ENCODE measurements around the gene PCSK6. TPM values are rescaled to one million over a fixed set of nuclear protein-coding genes. Genes with fewer than 3 reads are reported as not detected.

The PCSK6 gene
- total RNA-seq, 2 experiments from 2014 or later = 0.28 TPM; not detected in 1

DNA sequence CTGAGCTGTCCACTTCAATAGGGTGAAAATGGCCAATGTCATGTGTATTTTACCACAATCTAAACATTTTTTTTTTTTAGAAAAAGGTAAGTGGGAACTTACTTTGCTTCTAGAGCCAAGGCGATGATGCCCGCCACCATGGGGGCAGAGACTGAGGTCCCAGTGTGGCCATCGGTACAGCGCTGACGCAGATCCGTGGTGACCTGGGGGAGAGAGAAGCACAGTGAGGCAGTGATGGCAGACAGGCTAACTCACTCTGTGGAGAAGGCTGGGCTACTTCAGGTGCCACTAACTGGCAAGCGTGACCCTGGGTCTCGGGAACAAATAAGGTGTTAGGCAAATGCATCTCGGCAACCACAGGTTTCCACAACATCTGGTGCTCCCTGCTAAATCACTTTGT, 100.1 kb downstream of the PCSK6 start:
- no peaks in the 10 kb centered on the region for H3K36me3 Mint-ChIP-seq (ENCODE audit: low read depth)
- H3K27ac Mint-ChIP-seq = no peak overlapping the region
- no peaks in the 10 kb centered on the region for H3K4me1 Mint-ChIP-seq (ENCODE audit: low read depth)
- no peak overlapping the region for H3K4me3 ChIP-seq (ENCODE audit: low read length)
- no peak overlapping the region for H3K4me3 Mint-ChIP-seq
- H3K4me1 ChIP-seq (ENCODE audit: insufficient read depth, low read length) = no peaks in the 10 kb centered on the region
- H3K9me3 Mint-ChIP-seq = no peaks in the 10 kb centered on the region
- ChIA-PET CTCF (no interaction called here), POLR2A (no interaction called here)
- DNase-seq (no peak), ATAC-seq (ENCODE audit: poor library complexity) (no peak)
- H3K27me3 Mint-ChIP-seq = peaks cover 21% of the 10 kb centered on the region
- no peak overlapping the region for H3K27ac ChIP-seq (ENCODE audit: low read depth in 1 of 2, low read length in 2 of 2)
- TF ChIP-seq, protein P1, sequence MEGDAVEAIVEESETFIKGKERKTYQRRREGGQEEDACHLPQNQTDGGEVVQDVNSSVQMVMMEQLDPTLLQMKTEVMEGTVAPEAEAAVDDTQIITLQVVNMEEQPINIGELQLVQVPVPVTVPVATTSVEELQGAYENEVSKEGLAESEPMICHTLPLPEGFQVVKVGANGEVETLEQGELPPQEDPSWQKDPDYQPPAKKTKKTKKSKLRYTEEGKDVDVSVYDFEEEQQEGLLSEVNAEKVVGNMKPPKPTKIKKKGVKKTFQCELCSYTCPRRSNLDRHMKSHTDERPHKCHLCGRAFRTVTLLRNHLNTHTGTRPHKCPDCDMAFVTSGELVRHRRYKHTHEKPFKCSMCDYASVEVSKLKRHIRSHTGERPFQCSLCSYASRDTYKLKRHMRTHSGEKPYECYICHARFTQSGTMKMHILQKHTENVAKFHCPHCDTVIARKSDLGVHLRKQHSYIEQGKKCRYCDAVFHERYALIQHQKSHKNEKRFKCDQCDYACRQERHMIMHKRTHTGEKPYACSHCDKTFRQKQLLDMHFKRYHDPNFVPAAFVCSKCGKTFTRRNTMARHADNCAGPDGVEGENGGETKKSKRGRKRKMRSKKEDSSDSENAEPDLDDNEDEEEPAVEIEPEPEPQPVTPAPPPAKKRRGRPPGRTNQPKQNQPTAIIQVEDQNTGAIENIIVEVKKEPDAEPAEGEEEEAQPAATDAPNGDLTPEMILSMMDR (IDR thresholded peaks at IDR 0.05) = no peak
- no peaks in the 10 kb centered on the region for H3K9me3 ChIP-seq (ENCODE audit: control insufficient read depth in 1 of 2, insufficient read depth in 1 of 2, low read length in 2 of 2)
- peaks cover 0 to 4% of the 10 kb centered on the region in 2 experiments for H3K27me3 ChIP-seq (ENCODE audit: control insufficient read depth in 1 of 2, insufficient read depth in 2 of 2, low read length in 2 of 2)
- H3K36me3 ChIP-seq (ENCODE audit: insufficient read depth, low read length) = no peaks in the 10 kb centered on the region
- intact Hi-C loops (cut with DNase I, micrococcal nuclease) = no loop called here

DNA sequence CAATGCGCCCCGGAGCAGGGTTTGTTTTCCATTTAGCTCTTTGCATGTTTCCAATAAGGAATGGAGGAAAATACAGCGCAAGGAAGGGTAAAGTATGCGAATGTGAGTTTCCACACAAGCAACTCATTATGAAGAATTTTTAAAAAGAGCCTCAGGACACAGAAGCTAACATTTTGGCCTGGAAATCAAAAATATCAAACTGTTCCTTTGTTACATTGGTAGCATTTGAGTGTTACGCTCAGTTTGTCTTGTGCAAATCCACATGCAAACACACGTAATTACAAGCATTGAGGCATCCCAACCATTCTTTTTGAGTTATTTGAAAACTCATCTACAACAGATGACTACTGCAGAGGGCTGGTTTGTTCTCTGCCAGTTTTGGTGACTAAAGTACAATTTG, 101.5 kb downstream of the PCSK6 start:
- Histone ChIP-seq H3K9me3 (ENCODE audit: control insufficient read depth in 1 of 2, insufficient read depth in 1 of 2, low read length in 2 of 2) (no peaks in the 10 kb centered on the region), H3K36me3 (ENCODE audit: insufficient read depth, low read length) (no peaks in the 10 kb centered on the region), H3K27ac (ENCODE audit: low read depth in 1 of 2, low read length in 2 of 2) (no peak overlapping the region), H3K4me3 (ENCODE audit: low read length) (no peak overlapping the region), H3K27me3 (ENCODE audit: control insufficient read depth in 1 of 2, insufficient read depth in 2 of 2, low read length in 2 of 2) (peaks cover 0 to 4% of the 10 kb centered on the region in 2 experiments), H3K4me1 (ENCODE audit: insufficient read depth, low read length) (no peaks in the 10 kb centered on the region)
- POLR2A ChIA-PET = no interaction called here
- no peak for DNase-seq
- intact Hi-C loops (cut with DNase I, micrococcal nuclease) = no loop called here
- no peaks in the 10 kb centered on the region for H3K36me3 Mint-ChIP-seq (ENCODE audit: low read depth)
- ATAC-seq (ENCODE audit: poor library complexity) = no peak
- no peak overlapping the region for H3K4me3 Mint-ChIP-seq
- TF ChIP-seq, protein P1 (IDR thresholded peaks at IDR 0.05) = no peak
- H3K27ac Mint-ChIP-seq = no peak overlapping the region
- CTCF ChIA-PET = no interaction called here
- H3K4me1 Mint-ChIP-seq (ENCODE audit: low read depth) = no peaks in the 10 kb centered on the region
- no peaks in the 10 kb centered on the region for H3K9me3 Mint-ChIP-seq
- H3K27me3 Mint-ChIP-seq = peaks cover 14% of the 10 kb centered on the region

DNA sequence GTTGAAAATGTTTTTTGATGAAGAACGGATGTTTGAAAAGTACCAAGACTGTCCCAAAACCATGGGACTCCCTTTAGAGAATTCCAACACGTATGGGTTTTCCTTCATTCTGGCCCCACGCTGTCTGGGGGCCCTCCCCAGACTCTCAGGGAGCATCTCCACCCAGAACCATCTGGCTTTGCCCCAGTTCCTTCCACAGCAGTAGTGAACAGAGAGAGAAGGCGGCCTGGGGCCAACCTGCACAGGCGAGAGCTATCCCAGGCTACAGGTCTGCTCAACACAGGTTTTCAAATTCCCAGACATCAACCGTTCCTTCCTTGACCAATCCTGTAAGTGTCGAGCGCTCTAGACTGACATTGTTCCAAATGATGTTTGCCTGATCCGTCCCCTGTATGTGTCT, 101.9 kb downstream of the PCSK6 start:
- ChIA-PET POLR2A (no interaction called here), CTCF (no interaction called here)
- H3K9me3 ChIP-seq (ENCODE audit: control insufficient read depth in 1 of 2, insufficient read depth in 1 of 2, low read length in 2 of 2) = no peaks in the 10 kb centered on the region
- no peaks in the 10 kb centered on the region for H3K9me3 Mint-ChIP-seq
- TF ChIP-seq, protein P1 (IDR thresholded peaks at IDR 0.05) = no peak
- no peaks in the 10 kb centered on the region for H3K4me1 ChIP-seq (ENCODE audit: insufficient read depth, low read length)
- no peaks in the 10 kb centered on the region for H3K36me3 Mint-ChIP-seq (ENCODE audit: low read depth)
- intact Hi-C loops (cut with DNase I, micrococcal nuclease) = no loop called here
- no peaks in the 10 kb centered on the region for H3K4me1 Mint-ChIP-seq (ENCODE audit: low read depth)
- H3K27me3 ChIP-seq (ENCODE audit: control insufficient read depth in 1 of 2, insufficient read depth in 2 of 2, low read length in 2 of 2) = peaks cover 0 to 4% of the 10 kb centered on the region in 2 experiments
- no peak overlapping the region for H3K4me3 ChIP-seq (ENCODE audit: low read length)
- ATAC-seq (ENCODE audit: poor library complexity) (no peak), DNase-seq (no peak)
- H3K36me3 ChIP-seq (ENCODE audit: insufficient read depth, low read length) = no peaks in the 10 kb centered on the region
- H3K27ac Mint-ChIP-seq = no peak overlapping the region
- peaks cover 14% of the 10 kb centered on the region for H3K27me3 Mint-ChIP-seq
- H3K4me3 Mint-ChIP-seq = no peak overlapping the region
- no peak overlapping the region for H3K27ac ChIP-seq (ENCODE audit: low read depth in 1 of 2, low read length in 2 of 2)

Measured in CD4-positive, alpha-beta T cell (primary cell).